HG03460 (cell line): ENCODE data around the gene SREBF1.

Experiments
- ATAC-seq: cut with Tn5 transposase; IDR thresholded peaks from one replicate; pipeline ENCODE4 v1.9.1; 2021; ENCODE audit not compliant: unreplicated experiment

The SREBF1 gene

GRCh38 chr17:17836818-17837379 lies at the start of gene SREBF1:
Gene SREBF1 (minus strand): TSS chr17:17836986. CDS start chr17:17836817, 169 bp downstream.
- peak; percentile 25 for ATAC-seq

- no peak for ATAC-seq
Measured at GRCh38 chr17:17886226-17886625, 49.4 kb upstream of the SREBF1 start.

- ATAC-seq: no peak
Measured at GRCh38 chr17:17884391-17885357, 47.9 kb upstream of the SREBF1 start.

- no peak for ATAC-seq
Measured at GRCh38 chr17:17883801-17884200, 47.0 kb upstream of the SREBF1 start.

GRCh38 chr17:17882082-17882581 lies 45.3 kb upstream of the SREBF1 start:
- ATAC-seq: no peak

GRCh38 chr17:17880577-17881196 lies 43.9 kb upstream of the SREBF1 start:
- no peak for ATAC-seq

GRCh38 chr17:17877529-17878358 lies 41.0 kb upstream of the SREBF1 start:
- ATAC-seq: no peak

- no peak for ATAC-seq
Measured at GRCh38 chr17:17876959-17877528, 40.3 kb upstream of the SREBF1 start.

- ATAC-seq: no peak
Measured at GRCh38 chr17:17874478-17874877, 37.7 kb upstream of the SREBF1 start.

GRCh38 chr17:17873450-17873991 lies 36.7 kb upstream of the SREBF1 start:
- ATAC-seq: no peak

- no peak for ATAC-seq
Measured at GRCh38 chr17:17872547-17873345, 36.0 kb upstream of the SREBF1 start.

- no peak for ATAC-seq
Measured at GRCh38 chr17:17871913-17872312, 35.1 kb upstream of the SREBF1 start.

- no peak for ATAC-seq
Measured at GRCh38 chr17:17870247-17870646, 33.5 kb upstream of the SREBF1 start.

- no peak for ATAC-seq
Measured at GRCh38 chr17:17868641-17869522, 32.1 kb upstream of the SREBF1 start.

GRCh38 chr17:17866897-17867296 lies 30.1 kb upstream of the SREBF1 start:
- no peak for ATAC-seq

- ATAC-seq: no peak
Measured at GRCh38 chr17:17866425-17866824, 29.6 kb upstream of the SREBF1 start.

GRCh38 chr17:17865035-17865434 lies 28.2 kb upstream of the SREBF1 start:
- ATAC-seq: no peak

GRCh38 chr17:17860766-17861107 lies 24.0 kb upstream of the SREBF1 start:
- no peak for ATAC-seq
